ENCODE data around the gene TTBK1. TPM values are rescaled to one million over a fixed set of nuclear protein-coding genes. Genes with fewer than 3 reads are reported as not detected.

TTBK1 gene
- total and polyA plus RNA-seq, 8 donors: 0.05 to 0.37 (median 0.14) TPM; not detected in 3

DNA sequence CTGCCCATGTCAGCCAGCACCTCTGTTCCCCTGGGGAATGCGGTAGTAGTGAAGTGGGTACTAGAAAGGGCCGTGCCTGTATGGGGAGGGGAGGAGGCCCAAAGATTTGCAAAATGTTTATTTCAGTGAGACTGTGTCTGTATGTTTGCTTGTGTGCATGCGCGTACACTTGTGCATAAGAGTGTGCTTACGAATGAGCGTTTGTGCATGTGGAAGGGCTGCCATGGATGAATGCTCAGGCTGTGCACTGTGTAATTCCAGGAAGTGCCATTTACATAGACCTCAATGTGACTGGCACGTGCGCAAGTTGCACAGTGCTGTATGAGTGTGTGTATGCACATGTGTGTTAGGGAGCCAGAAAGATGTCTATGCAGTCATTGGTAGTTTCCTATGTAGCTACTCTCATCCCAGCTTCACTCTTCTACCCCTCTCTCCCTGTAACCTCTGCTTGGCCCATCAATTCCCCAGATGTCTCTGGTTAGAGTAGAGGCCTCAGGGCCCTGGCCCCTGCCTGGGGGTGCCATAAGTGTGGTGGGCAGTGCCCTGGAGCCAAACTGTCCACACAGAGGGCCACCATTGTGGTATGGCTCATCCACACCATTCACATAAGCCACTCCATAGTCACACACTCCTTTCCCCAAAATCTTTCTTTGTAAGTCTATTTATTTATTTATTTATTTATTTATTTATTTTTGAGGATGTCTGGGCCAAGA, 28.0 kb downstream of the TTBK1 start:
- no peaks in the 10 kb centered on the region for H3K36me3 ChIP-seq
- peaks cover 35 to 52% (median 44%) of the 10 kb centered on the region in 4 donors for H3K4me1 ChIP-seq
- no peak overlapping the region for H3K4me3 ChIP-seq
- WGBS, 5 donors: 86 to 94% (median 90%) methylated on average over 8 of the region's 8 CpGs
- H3K27ac ChIP-seq: no peak overlapping the region
- intact Hi-C loops (cut with DNase I; ENCODE audit: low total_unique reads): loop anchor here (10.0 kb wide), 1 partner anchor 64 kb away; no protein-coding TSS in a partner anchor
- peaks cover 0 to 62% (median 23%) of the 10 kb centered on the region in 3 donors for H3K27me3 ChIP-seq
- no peaks in the 10 kb centered on the region for H3K9me3 ChIP-seq
- no peak for DNase-seq
- TF ChIP-seq, protein P1, sequence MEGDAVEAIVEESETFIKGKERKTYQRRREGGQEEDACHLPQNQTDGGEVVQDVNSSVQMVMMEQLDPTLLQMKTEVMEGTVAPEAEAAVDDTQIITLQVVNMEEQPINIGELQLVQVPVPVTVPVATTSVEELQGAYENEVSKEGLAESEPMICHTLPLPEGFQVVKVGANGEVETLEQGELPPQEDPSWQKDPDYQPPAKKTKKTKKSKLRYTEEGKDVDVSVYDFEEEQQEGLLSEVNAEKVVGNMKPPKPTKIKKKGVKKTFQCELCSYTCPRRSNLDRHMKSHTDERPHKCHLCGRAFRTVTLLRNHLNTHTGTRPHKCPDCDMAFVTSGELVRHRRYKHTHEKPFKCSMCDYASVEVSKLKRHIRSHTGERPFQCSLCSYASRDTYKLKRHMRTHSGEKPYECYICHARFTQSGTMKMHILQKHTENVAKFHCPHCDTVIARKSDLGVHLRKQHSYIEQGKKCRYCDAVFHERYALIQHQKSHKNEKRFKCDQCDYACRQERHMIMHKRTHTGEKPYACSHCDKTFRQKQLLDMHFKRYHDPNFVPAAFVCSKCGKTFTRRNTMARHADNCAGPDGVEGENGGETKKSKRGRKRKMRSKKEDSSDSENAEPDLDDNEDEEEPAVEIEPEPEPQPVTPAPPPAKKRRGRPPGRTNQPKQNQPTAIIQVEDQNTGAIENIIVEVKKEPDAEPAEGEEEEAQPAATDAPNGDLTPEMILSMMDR (IDR thresholded peaks at IDR 0.05): no peak
- TF ChIP-seq POLR2A (IDR thresholded peaks at IDR 0.05) (no peak), EP300 (IDR thresholded peaks at IDR 0.05) (no peak), POLR2AphosphoS5 (IDR thresholded peaks at IDR 0.05) (no peak)

- no peak for DNase-seq
- H3K27ac ChIP-seq: no peak overlapping the region
- peaks cover 0 to 69% (median 23%) of the 10 kb centered on the region in 3 donors for H3K27me3 ChIP-seq
- H3K4me1 ChIP-seq: peaks cover 37 to 59% (median 48%) of the 10 kb centered on the region in 4 donors
- H3K9me3 ChIP-seq: no peaks in the 10 kb centered on the region
- intact Hi-C loops (cut with DNase I; ENCODE audit: low total_unique reads): loop anchor here (10.0 kb wide), 1 partner anchor 63 kb away; no protein-coding TSS in a partner anchor
- TF ChIP-seq POLR2AphosphoS5 (IDR thresholded peaks at IDR 0.05) (no peak), EP300 (IDR thresholded peaks at IDR 0.05) (no peak), POLR2A (IDR thresholded peaks at IDR 0.05) (no peak)
- TF ChIP-seq, protein P1 (IDR thresholded peaks at IDR 0.05): no peak
- no peak overlapping the region for H3K4me3 ChIP-seq
- no peaks in the 10 kb centered on the region for H3K36me3 ChIP-seq
Observed at GRCh38 chr6:43271944-43272343, 28.7 kb downstream of the TTBK1 start.

DNA sequence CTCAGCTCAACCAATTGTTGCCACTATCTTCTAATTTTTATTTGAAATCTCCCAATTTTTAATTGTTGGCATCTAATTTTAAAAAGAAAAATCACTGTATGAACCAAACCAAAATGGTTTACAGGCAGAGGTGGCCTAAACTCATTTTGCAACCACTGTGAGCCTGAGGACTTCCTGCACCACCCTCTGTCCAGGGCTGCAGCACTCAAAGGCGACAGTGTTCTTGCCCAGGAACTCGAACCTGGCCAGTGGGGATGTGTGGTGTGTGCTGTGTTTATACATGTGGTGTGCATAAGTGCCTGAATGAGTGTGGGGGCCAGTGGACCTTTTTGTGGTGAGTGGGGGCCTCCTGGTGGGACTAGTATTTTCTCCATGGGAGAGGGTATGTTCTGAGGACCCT, 30.4 kb downstream of the TTBK1 start:
- no peaks in the 10 kb centered on the region for H3K9me3 ChIP-seq
- no peak for DNase-seq
- WGBS, 5 donors: 43 to 60% (median 55%) methylated on average over 2 of the region's 2 CpGs
- no peak for TF ChIP-seq EP300 (IDR thresholded peaks at IDR 0.05)
- TF ChIP-seq, protein P1 (IDR thresholded peaks at IDR 0.05): no peak
- TF ChIP-seq POLR2A (IDR thresholded peaks at IDR 0.05): no peak
- no peak for TF ChIP-seq POLR2AphosphoS5 (IDR thresholded peaks at IDR 0.05)
- H3K36me3 ChIP-seq: no peaks in the 10 kb centered on the region
- intact Hi-C loops (cut with DNase I; ENCODE audit: low total_unique reads): loop anchor here (10.0 kb wide), 1 partner anchor 61 kb away; no protein-coding TSS in a partner anchor
- no peak overlapping the region for H3K27ac ChIP-seq
- H3K4me1 ChIP-seq: peaks cover 30 to 44% (median 36%) of the 10 kb centered on the region in 4 donors
- H3K27me3 ChIP-seq: peaks cover 0 to 71% (median 23%) of the 10 kb centered on the region in 3 donors
- no peak overlapping the region for H3K4me3 ChIP-seq

GRCh38 chr6:43274127-43274915, 31.0 kb downstream of the TTBK1 start:
- Histone ChIP-seq H3K36me3 (no peaks in the 10 kb centered on the region), H3K4me3 (peak overlapping the region in 2 of 4 donors; percentile 46 to 59), H3K4me1 (peaks cover 24 to 38% (median 30%) of the 10 kb centered on the region in 4 donors), H3K27me3 (peaks cover 0 to 70% (median 19%) of the 10 kb centered on the region in 3 donors), H3K9me3 (no peaks in the 10 kb centered on the region), H3K27ac (peak overlapping the region in 1 of 5 donors; percentile 39)
- no peak for DNase-seq
- 79 to 87% (median 83%) methylated on average over 8 to 10 of the region's 10 CpGs for WGBS, 5 donors
- TF ChIP-seq EP300 (IDR thresholded peaks at IDR 0.05) (no peak), POLR2A (IDR thresholded peaks at IDR 0.05) (no peak), POLR2AphosphoS5 (IDR thresholded peaks at IDR 0.05) (no peak)
- TF ChIP-seq, protein P1 (IDR thresholded peaks at IDR 0.05): no peak
- intact Hi-C loops (cut with DNase I; ENCODE audit: low total_unique reads): loop anchor here (10.0 kb wide), 1 partner anchor 60 kb away; no protein-coding TSS in a partner anchor
